ENCODE results near the gene LY6G5B. TPM values are rescaled to one million over a fixed set of nuclear protein-coding genes. Genes with fewer than 3 reads are reported as not detected.

Gene LY6G5B
- total RNA-seq, 1 donor from 2014 or later = 12.6 TPM

DNA sequence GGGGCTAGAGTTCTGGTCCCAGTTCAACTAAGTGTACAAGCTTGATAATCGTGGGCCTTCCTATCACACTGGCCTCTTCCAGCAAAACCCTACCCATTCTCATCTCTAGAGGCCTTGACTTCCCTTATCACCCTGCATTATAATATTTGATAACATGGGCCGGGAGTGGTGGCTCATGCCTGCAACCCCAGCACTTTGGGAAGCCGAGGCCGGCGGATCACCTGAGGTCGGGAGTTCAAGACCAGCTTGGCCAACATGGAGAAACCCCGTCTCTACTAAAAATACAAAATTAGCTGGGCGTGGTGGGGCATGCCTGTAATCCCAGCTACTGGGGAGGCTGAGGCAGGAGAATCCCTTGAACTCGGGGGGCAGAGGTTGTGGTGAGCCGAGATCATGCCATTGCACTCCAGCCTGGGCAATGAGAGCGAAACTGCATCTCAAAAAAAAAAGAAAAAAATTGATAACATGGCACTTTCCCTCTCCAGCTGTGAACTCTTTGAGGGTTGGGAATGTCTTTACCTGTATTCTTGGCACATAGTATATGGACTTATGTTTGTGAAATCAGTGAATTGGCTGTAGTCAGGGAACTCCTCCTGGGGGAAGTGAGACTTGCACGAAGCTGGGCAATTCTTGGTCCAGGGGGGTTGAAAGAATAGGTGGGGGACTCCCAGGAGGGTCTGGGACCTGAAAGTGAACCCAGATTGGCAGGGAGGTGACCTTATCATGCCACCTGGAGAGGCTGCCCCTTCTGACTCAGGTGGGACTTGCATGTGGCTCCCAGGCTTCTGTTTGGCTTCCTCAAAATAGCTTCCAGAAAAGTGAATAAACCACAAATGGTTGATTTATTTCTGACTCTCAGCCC is 8.3 kb upstream of the LY6G5B start:
- peaks cover 31% of the 10 kb centered on the region for H3K36me3 ChIP-seq
- H3K4me1 ChIP-seq = peaks cover 48% of the 10 kb centered on the region
- peak overlapping the region; percentile 80 for H3K4me3 ChIP-seq
- no peaks in the 10 kb centered on the region for H3K27me3 ChIP-seq
- no peak for DNase-seq
- intact Hi-C loops (cut with DNase I) = no loop called here
- H3K9me3 ChIP-seq = no peaks in the 10 kb centered on the region
- TF ChIP-seq, protein P1, sequence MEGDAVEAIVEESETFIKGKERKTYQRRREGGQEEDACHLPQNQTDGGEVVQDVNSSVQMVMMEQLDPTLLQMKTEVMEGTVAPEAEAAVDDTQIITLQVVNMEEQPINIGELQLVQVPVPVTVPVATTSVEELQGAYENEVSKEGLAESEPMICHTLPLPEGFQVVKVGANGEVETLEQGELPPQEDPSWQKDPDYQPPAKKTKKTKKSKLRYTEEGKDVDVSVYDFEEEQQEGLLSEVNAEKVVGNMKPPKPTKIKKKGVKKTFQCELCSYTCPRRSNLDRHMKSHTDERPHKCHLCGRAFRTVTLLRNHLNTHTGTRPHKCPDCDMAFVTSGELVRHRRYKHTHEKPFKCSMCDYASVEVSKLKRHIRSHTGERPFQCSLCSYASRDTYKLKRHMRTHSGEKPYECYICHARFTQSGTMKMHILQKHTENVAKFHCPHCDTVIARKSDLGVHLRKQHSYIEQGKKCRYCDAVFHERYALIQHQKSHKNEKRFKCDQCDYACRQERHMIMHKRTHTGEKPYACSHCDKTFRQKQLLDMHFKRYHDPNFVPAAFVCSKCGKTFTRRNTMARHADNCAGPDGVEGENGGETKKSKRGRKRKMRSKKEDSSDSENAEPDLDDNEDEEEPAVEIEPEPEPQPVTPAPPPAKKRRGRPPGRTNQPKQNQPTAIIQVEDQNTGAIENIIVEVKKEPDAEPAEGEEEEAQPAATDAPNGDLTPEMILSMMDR (IDR thresholded peaks at IDR 0.05) = no peak
- ATAC-seq = no peak
- peak overlapping the region; percentile 82 for H3K27ac ChIP-seq

- H3K9me3 ChIP-seq = no peaks in the 10 kb centered on the region
- H3K4me3 ChIP-seq = no peak overlapping the region
- H3K27ac ChIP-seq = no peak overlapping the region
- TF ChIP-seq, protein P1 (IDR thresholded peaks at IDR 0.05) = no peak
- H3K27me3 ChIP-seq = no peaks in the 10 kb centered on the region
- H3K36me3 ChIP-seq = peaks cover 30% of the 10 kb centered on the region
- ATAC-seq (no peak), DNase-seq (no peak)
- intact Hi-C loops (cut with DNase I) = no loop called here
- H3K4me1 ChIP-seq = peaks cover 54% of the 10 kb centered on the region
Observed at GRCh38 chr6:31662124-31662723, 7.6 kb upstream of the LY6G5B start.

- peak overlapping the region; percentile 63 for H3K4me3 ChIP-seq
- peak overlapping the region; percentile 93 for H3K27ac ChIP-seq
- intact Hi-C loops (cut with DNase I) = no loop called here
- H3K27me3 ChIP-seq = no peaks in the 10 kb centered on the region
- no peak for ATAC-seq
- no peaks in the 10 kb centered on the region for H3K9me3 ChIP-seq
- peaks cover 47% of the 10 kb centered on the region for H3K4me1 ChIP-seq
- H3K36me3 ChIP-seq = peaks cover 32% of the 10 kb centered on the region
- TF ChIP-seq, protein P1 (IDR thresholded peaks at IDR 0.05) = no peak
- no peak for DNase-seq
Observed at GRCh38 chr6:31663126-31663960, 6.4 kb upstream of the LY6G5B start.

DNA sequence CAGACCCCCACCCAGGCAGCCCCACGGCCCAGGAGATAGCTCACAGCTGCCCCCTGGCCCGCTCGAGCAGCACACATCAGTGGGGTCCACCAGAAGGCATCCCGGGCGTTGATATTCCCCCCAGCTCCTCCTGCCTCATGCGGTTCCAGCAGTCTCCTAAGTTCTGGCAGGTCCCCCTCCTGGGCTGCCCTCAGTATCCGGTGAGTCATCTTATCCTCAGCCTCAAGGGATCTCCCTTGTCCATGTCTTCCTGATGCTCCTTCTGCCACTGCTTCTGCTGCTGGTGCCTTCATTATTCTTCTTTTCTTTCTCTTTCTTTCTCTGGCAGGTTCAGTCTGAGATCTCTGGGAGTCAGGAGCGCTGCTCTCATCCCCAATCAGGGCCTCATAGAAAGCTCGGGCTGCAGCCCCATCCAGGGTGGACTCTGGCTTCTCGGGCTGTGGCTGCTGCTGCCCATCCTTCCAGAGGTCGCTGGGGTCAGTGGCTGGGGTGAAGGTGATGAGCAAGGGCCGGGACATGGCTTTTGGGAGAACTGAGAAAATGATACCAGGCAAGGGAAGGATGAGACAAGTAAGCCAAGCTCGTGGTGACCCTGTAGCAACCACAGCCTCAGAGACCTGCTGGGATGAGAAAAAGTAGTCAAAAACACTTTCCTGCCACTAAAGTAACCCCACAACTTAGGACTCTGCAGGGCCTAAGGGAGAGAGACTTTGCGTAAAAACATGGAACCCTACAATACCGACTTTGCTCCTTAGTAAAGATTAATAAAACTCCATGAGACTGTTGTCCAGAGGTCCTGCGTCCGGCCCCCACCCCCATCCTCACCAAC is 5.6 kb upstream of the LY6G5B start:
- H3K9me3 ChIP-seq = no peaks in the 10 kb centered on the region
- peaks cover 38% of the 10 kb centered on the region for H3K4me1 ChIP-seq
- H3K4me3 ChIP-seq = peak overlapping the region; percentile 63
- no peak for ATAC-seq
- intact Hi-C loops (cut with DNase I) = no loop called here
- DNase-seq = no peak
- peak overlapping the region; percentile 93 for H3K27ac ChIP-seq
- H3K36me3 ChIP-seq = peaks cover 40% of the 10 kb centered on the region
- TF ChIP-seq, protein P1 (IDR thresholded peaks at IDR 0.05) = no peak
- H3K27me3 ChIP-seq = no peaks in the 10 kb centered on the region

All from upper lobe of right lung (tissue), 1 donor.